GF-D8 (cell line): ENCODE measurements around the gene DENND5A.
A peak's percentile ranks its signal among the peaks of the same experiment; 100 is the strongest.

Experiments
- DNase-seq: peaks from one replicate; lab custom pipeline; 2025; lab: John Stamatoyannopoulos, UW

DENND5A gene

GRCh38 chr11:9176136-9176535, 89.0 kb downstream of the DENND5A start:
- DNase-seq = no peak

DNA sequence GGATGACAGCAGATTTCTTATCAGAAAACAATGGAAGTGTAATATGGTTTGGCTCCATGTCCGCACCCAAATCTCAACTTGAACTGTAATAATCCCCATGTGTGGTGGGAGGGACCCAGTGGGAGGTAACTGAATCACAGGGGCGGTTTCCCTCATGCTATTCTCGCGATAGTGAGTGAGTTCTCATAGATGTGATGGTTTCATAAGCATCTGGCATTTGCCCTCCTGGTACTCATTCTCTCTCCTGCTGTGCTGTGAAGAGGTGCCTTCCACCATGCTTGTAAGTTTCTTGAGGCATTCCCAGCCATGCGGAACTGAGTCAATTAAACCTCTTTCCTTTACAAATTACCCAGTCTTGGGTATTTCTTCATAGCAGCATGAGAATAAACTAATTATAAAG, 92.8 kb downstream of the DENND5A start:
- DNase-seq = no peak

DNA sequence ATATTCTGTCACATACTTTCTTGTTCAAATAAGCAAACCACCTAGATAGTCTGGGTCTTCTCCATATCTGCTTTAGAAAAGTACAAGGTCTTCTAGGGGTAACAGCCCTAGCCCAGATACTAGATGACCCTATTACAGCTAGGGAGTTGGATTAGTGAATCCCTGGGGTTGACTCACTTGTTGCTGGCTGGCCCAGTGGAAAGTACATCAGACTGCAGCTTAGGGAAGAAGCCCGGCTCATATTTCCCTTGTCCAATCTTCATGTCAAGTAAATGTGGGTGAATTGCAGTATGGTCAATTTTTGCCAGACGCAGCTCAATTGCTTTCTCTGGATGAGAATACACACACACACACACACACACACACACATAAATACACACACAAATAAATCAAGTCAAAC, 94.7 kb downstream of the DENND5A start:
- no peak for DNase-seq

- no peak for DNase-seq
Measured at GRCh38 chr11:9169595-9170295, 95.4 kb downstream of the DENND5A start.

- DNase-seq = peak; percentile 0
Measured at GRCh38 chr11:9161991-9162390, 103.2 kb downstream of the DENND5A start.

DNA sequence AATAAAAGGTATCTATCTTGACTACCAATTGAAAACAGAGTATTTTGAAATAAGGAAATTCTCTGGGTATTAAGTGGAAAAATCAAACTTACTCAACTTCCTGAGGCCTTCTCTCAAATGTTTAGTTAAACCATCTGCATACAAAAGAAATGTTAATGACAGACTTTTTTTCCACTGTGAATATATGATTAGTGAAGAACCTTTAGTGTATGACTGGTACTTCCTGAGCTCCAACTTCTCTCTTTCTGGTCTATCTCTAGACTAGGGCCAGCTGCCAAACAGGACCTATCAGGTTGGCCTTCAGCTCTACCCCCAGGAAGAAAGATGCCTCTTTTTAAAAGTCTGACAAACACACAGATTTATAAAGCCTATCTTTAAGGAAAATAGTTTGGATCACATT, 105.0 kb downstream of the DENND5A start:
- peak; percentile 23 for DNase-seq

DNA sequence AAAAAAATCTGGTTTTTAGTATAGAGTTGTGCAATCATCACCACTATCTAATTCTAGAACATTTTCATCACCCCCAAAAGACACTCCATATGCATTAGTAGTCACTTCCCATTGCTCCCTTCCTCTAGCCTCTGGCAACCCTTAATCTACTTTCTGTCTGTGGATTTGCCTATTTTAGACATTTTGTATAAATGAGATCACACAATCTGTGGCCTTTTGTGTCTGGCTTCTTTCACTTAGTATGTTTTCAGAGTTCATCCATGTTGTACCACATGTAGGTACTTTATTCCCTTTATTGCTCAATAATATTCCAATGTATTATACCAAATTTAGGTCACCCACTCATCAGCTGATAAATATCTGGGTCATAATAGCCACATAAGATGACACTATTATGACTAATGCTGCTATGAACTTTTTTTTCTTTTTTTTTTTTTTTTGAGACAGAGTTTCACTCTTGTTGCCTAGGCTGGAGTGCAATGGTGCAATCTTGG, 106.2 kb downstream of the DENND5A start:
- no peak for DNase-seq

DNA sequence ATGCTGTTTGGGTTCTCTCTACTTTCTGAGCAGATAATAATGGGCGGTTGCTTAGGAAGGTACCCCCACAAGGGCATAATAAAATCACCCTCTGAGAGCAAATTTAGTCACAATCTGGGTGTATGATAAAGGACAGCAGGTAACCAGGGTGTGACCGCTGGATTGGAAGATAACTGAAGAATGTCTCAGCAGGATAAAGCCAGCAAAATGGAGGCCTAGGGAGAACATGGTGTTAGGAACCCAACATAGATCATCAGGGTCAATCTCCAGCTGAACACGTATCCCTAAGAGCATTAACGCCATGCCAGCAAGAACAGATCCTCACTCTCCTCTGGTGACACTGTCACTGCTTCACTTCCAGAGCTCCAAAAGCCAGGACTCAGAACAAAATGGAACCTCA, 109.2 kb downstream of the DENND5A start:
- DNase-seq = no peak

GRCh38 chr11:9153651-9154050, 111.5 kb downstream of the DENND5A start:
- DNase-seq = no peak

DNA sequence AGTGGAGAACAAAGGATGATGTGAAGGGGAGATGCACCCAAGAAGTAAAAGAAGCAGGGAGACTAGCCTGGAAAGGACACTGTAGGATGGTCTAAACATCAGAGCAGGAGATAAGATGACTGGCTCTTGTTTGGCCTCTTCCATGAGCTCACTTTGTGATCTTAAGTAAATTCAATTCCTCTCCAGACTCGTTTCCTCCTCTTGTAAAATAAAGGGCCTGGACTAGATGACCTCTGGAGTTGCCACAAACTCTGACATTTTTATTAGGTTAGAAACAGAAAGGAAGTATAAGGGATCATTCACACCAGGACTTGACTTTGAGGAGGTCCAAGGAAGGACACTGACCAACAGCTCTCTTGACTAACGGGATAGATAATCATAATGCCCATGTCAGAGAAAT, 113.5 kb downstream of the DENND5A start:
- no peak for DNase-seq

- no peak for DNase-seq
Measured at GRCh38 chr11:9150926-9151325, 114.2 kb downstream of the DENND5A start.

DNA sequence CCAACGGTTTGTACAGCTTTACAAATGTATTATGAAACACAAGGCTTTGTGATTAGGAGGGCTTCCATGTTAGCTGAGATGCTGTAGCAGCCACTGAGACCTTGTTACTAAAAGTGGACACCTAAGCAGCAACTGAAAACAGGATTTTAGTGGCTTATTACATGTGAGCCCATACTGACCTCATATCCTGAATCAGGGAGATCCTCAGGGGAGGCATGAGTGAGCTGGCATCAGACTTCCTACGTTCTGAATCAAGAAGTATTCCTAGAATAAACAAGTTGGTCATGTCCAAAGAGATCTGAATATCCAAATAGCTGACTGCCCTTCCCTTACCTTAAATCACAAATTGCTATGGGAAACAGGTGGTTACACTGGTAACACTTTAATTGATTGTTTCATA, 114.6 kb downstream of the DENND5A start:
- DNase-seq = no peak

DNA sequence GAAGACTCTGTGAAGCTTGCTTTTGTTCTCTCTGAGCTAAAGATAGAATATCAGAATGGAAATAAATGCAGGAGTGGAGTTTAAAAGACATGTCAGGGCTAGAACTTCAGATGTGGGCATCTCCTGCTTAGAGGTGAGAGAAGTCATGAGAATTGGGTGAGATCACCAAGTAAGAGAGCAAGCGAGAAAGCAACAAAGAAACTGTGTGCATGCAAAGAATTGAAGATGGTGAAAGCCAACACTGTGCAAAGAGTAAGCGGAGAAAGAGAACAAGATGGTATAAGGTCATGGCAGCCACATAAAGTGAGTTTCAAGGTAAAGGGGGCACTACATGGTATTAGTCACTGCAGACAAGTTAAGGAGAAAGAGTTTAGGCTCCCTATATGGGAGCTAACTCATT, 116.4 kb downstream of the DENND5A start:
- DNase-seq = no peak

DNA sequence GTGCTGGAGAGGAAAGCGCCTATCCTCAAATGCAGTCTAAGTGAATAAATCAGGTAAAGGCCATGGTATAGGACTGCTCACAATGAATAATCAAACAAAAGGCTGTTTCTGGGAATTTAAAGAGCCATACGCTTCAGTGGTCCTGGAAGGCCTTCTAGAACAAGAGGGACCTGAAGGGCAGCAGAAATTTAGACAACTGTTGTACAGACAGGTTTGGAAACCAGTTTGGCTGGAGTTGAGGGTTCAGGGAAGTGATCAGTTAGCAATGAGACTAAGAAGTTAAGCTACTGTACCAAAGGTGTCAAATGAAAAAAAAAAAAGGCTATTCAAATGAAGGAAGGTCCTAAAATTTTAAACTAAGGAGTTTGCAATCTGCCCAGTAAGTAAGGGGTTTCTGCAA, 117.1 kb downstream of the DENND5A start:
- no peak for DNase-seq

GRCh38 chr11:9146477-9146876, 118.7 kb downstream of the DENND5A start:
- no peak for DNase-seq

- DNase-seq = no peak
Measured at GRCh38 chr11:9145283-9145682, 119.9 kb downstream of the DENND5A start.

GRCh38 chr11:9144828-9145227, 120.3 kb downstream of the DENND5A start:
- no peak for DNase-seq

GRCh38 chr11:9143721-9144120, 121.4 kb downstream of the DENND5A start:
- DNase-seq = no peak

GRCh38 chr11:9142732-9143131, 122.4 kb downstream of the DENND5A start:
- no peak for DNase-seq

DNA sequence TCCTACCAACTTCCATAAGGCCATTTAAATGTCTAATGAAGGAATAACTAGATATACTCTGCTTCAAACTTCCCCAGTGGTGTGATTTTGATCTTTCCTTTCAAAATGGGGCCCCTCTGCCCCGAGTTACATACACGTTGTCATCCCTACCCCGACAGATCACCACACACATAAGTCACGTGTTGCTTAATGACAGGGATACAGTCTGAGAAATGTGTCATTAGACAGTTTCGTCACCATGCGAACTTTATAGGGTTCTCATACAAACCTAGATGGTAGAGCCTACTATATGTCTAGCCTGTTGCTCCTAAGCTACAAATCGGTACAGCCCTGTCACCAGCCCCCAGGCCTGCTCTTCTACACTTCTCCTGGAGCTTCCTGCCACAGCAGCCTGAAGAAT, 124.0 kb downstream of the DENND5A start:
- no peak for DNase-seq

DNA sequence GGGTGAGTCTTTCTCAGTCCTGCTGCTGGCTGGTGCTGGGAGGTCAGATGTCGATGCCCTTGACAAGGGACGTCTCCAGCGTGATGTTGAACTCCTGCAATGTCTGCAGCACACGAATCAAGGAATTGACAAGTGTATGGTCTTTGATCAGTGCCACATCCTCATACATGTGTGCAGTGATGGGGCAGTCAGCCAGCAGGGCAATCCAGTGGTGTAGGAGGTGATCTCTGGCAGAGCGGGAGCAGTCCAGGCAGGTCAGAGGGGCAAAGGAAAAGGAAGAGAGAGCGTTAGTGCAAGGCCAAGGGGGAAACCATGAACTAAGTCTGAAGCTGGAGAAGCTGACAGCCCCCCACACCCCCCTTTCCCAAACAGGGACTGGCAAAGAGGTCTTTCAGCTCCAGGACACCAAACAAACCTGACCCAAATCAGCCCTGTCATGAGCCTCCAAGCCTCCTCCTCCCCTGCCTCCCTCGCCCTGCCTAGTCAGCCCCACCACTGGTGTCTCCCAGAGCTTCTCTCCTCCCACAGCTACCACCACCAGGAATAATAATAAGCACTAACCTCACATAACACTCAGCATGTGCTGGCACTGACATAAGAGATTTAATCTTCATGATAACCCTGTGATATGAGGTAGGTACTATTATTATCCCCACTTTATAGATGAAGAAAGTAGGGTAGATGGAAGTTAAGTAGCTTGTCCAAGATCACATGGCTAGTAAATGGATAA, 125.4 kb downstream of the DENND5A start:
- DNase-seq = no peak

- DNase-seq = no peak
Measured at GRCh38 chr11:9138612-9139579, 126.3 kb downstream of the DENND5A start.

DNA sequence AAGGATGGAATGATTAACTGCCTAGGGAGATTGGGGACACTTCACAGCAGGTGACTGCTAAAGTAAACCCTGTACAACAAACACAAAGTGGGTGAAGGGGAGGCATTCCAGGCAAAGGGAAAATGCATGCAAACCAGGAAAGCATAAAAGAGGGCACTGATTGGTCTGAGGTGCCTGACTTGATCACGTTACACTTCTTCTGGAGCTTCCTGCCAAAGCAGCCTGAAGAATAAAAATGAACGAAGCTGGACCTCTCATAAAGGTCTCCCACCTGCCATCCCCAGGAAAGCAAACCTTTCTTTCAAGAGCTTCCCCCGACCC, 127.1 kb downstream of the DENND5A start:
- no peak for DNase-seq
